ENCODE data around the gene SOCS3. TPM values are rescaled to one million over a fixed set of nuclear protein-coding genes. Genes with fewer than 3 reads are reported as not detected.
A peak's percentile ranks its signal among the peaks of the same experiment; 100 is the strongest.

SOCS3 gene
- total and polyA plus RNA-seq, 7 donors: 10.3 to 499 (median 45.7) TPM

GRCh38 chr17:78387977-78388941 is 28.4 kb upstream of the SOCS3 start:
- Histone ChIP-seq H3K9me3 (no peaks in the 10 kb centered on the region), H3K4me3 (no peak overlapping the region), H3K36me3 (peaks cover 0 to 2% (median under 1%) of the 10 kb centered on the region in 4 donors), H3K27ac (peak overlapping the region; percentile 58 to 77 (median 67)), H3K27me3 (no peaks in the 10 kb centered on the region), H3K4me1 (peaks cover 0 to 68% (median 46%) of the 10 kb centered on the region in 4 donors)
- WGBS, 2 donors: 55 to 72% methylated on average over 10 of the region's 10 CpGs
- intact Hi-C loops (cut with DNase I): no loop called here
- DNase-seq: peak; percentile 87
- TF ChIP-seq POLR2AphosphoS5 (IDR thresholded peaks at IDR 0.05): peak in 3 of 4 donors; percentile 12 to 45 (median 35)
- no peak for TF ChIP-seq POLR2A (IDR thresholded peaks at IDR 0.05)

DNA sequence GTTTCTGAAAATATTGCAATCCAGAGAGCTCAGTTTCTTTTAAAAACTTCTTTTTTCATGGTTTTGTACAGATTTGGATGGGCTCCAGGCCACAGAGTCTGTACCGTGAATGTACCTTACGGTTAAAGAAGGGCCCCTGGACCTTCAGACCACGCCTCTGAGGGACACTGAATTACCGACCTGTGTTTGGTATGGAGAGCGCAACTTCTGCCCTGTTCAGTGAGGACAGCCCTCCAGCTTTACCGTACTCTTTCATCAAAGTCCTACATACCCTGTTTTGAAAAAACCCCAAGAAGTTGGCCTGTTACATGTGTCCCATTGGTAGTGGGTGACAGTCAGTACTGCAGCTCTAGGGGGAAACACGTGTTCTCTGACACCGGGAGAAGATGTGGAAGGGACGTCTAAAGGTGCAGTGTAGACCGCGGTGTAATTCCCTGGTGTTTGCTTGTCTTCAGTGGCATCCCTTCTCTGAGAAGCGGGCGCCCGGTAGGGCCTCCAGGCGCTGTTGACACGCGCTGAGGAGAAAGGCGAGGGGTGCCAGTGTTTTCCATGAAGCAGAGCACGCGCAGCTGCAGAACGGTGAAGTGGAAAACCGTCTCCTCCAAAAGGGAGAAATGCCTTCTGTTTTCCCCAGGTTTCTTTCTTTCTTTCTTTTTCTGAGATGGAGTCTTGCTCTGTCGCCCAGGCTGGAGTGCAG is 24.8 kb upstream of the SOCS3 start:
- DNase-seq: no peak
- intact Hi-C loops (cut with DNase I): loop anchor here (5.0 kb wide), 1 partner anchor 92 kb away; no protein-coding TSS in a partner anchor
- no peaks in the 10 kb centered on the region for H3K27me3 ChIP-seq
- H3K36me3 ChIP-seq: no peaks in the 10 kb centered on the region
- H3K4me1 ChIP-seq: peaks cover 0 to 72% (median 59%) of the 10 kb centered on the region in 4 donors
- TF ChIP-seq EP300 (IDR thresholded peaks at IDR 0.05) (no peak), POLR2AphosphoS5 (IDR thresholded peaks at IDR 0.05) (no peak), POLR2A (IDR thresholded peaks at IDR 0.05) (no peak)
- TF ChIP-seq, protein P1, sequence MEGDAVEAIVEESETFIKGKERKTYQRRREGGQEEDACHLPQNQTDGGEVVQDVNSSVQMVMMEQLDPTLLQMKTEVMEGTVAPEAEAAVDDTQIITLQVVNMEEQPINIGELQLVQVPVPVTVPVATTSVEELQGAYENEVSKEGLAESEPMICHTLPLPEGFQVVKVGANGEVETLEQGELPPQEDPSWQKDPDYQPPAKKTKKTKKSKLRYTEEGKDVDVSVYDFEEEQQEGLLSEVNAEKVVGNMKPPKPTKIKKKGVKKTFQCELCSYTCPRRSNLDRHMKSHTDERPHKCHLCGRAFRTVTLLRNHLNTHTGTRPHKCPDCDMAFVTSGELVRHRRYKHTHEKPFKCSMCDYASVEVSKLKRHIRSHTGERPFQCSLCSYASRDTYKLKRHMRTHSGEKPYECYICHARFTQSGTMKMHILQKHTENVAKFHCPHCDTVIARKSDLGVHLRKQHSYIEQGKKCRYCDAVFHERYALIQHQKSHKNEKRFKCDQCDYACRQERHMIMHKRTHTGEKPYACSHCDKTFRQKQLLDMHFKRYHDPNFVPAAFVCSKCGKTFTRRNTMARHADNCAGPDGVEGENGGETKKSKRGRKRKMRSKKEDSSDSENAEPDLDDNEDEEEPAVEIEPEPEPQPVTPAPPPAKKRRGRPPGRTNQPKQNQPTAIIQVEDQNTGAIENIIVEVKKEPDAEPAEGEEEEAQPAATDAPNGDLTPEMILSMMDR (IDR thresholded peaks at IDR 0.05): no peak
- peak overlapping the region; percentile 52 to 77 (median 70) for H3K27ac ChIP-seq
- WGBS, 2 donors: 79 to 89% methylated on average over 23 of the region's 23 CpGs
- no peaks in the 10 kb centered on the region for H3K9me3 ChIP-seq
- no peak overlapping the region for H3K4me3 ChIP-seq

GRCh38 chr17:78383725-78384471 is 24.0 kb upstream of the SOCS3 start:
- Histone ChIP-seq H3K36me3 (no peaks in the 10 kb centered on the region), H3K4me1 (peaks cover 0 to 72% (median 62%) of the 10 kb centered on the region in 4 donors), H3K4me3 (no peak overlapping the region), H3K27ac (peak overlapping the region; percentile 52 to 77 (median 70)), H3K9me3 (no peaks in the 10 kb centered on the region), H3K27me3 (no peaks in the 10 kb centered on the region)
- 43 to 72% methylated on average over 15 of the region's 15 CpGs for whole genome bisulfite sequencing, 2 donors
- DNase-seq: peak; percentile 93
- TF ChIP-seq EP300 (IDR thresholded peaks at IDR 0.05) (peak in 3 of 4 donors; percentile 51 to 90 (median 72)), POLR2AphosphoS5 (IDR thresholded peaks at IDR 0.05) (peak; percentile 40 to 91 (median 51)), POLR2A (IDR thresholded peaks at IDR 0.05) (no peak)
- TF ChIP-seq, protein P1 (IDR thresholded peaks at IDR 0.05): no peak
- intact Hi-C loops (cut with DNase I): loop anchor here (5.0 kb wide), 1 partner anchor 92 kb away; no protein-coding TSS in a partner anchor

DNA sequence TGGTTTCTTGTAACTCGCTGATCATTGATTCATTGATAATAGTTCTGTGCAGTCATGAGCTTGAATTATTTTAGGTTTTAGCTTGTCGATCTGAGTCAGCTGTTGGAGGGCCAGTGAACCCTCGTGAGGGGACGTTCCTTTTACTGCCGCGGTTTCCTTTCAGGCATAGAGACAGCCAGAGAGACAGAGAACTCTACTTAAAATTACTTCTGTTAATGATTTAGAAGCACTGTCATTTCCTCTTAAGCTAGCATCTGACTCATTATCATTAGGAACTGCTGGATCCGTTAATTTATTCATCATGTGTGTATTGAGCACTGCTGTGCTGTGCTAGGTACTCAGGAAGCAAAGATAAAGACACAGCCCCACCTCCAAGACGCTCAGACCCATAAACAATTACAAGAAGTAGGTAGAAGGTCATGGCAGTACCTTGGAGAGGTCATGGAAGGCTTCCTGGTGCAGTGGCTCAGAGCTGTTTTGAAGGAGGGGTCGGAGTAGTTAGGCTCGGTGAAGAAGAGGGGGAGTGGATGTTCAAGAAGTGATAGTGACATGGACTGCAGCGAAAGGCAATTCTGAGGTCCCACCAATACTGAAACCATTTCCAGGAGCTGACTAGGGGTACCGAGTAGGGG is 21.8 kb upstream of the SOCS3 start:
- peak in 1 of 4 donors; percentile 16 for TF ChIP-seq EP300 (IDR thresholded peaks at IDR 0.05)
- TF ChIP-seq POLR2AphosphoS5 (IDR thresholded peaks at IDR 0.05): no peak
- TF ChIP-seq, protein P1 (IDR thresholded peaks at IDR 0.05): no peak
- Histone ChIP-seq H3K4me3 (no peak overlapping the region), H3K27ac (peak overlapping the region; percentile 24 to 90 (median 60)), H3K9me3 (no peaks in the 10 kb centered on the region), H3K27me3 (no peaks in the 10 kb centered on the region), H3K4me1 (peaks cover 0 to 58% (median 52%) of the 10 kb centered on the region in 4 donors), H3K36me3 (no peaks in the 10 kb centered on the region)
- intact Hi-C loops (cut with DNase I): loop anchor here (5.0 kb wide), 1 partner anchor 89 kb away; no protein-coding TSS in a partner anchor
- no peak for DNase-seq
- 38 to 47% methylated on average over 12 of the region's 12 CpGs for WGBS, 2 donors

Measured in sigmoid colon (tissue), 7 donors.